ENCODE measurements around the gene IL3RA. TPM values are rescaled to one million over a fixed set of nuclear protein-coding genes. Genes with fewer than 3 reads are reported as not detected.

IL3RA gene
- total RNA-seq, 5 donors from 2014 or later (not counting 1 experiment from before 2014, with no cell fraction given), result 0.16 to 0.75 (median 0.35) TPM

DNA sequence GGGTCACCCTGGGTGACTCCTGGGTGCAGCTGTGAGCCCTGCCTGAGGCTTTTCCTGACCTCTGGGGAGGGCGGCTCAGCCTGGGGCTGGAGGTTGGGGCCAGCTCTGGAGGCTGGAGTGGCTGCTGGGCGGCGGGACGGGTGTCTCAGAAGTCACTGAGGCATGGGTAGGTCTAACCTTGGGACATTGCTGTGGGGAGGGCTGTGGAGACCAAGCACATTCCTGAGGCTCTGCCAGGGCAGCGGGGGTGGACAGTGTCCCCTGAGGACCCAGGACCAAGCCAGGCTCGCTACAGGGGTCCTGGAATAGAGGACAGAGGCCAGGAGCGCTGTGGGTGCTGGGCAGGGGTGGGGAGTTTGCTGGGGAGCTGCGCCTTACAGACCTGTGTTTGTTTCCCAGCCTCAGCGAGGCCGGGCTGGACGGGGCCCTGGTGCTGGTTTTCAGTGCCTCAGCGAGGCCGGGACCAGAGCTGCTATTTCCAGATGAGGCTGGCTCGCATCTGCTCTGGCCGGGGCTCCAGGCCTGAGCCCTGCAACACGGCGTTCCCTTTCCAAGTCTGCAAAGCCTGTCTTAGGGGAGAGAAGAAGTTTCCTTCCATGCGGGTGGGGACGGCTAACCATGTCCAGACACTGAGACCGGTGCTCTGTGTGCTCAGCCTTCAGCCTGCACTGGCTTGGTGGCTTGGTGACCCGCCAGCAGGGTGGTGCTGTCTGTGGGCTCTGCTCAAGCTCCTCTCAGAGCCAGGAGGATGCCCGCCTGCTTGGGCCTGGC is 58.3 kb downstream of the IL3RA start:
- ChIA-PET POLR2A (no interaction called here), CTCF (no interaction called here)
- Histone ChIP-seq H3K27me3 (replicated peaks in 1 of 2; ENCODE audit: control insufficient read depth in 2 of 2, extremely low read depth in 1 of 2, insufficient read depth in 2 of 2, low read length in 1 of 2) (no peaks in the 10 kb centered on the region), H3K27ac (ENCODE audit: low read length) (no peak overlapping the region), H3K4me3 (ENCODE audit: control insufficient read depth in 1 of 2, extremely low read depth in 1 of 2, low read length in 1 of 2) (no peak overlapping the region), H3K9me3 (no peaks in the 10 kb centered on the region), H3K36me3 (ENCODE audit: control insufficient read depth in 2 of 2, extremely low read depth in 1 of 2, insufficient read depth in 1 of 2, low read length in 1 of 2) (peaks cover 0 to 13% of the 10 kb centered on the region in 2 donors), H3K4me1 (ENCODE audit: control insufficient read depth in 1 of 2, extremely low read depth in 1 of 2, insufficient read depth in 2 of 2, low read length in 2 of 2) (peaks cover 12 to 28% of the 10 kb centered on the region in 2 experiments)
- Mint-ChIP-seq H3K27me3 (no peaks in the 10 kb centered on the region), H3K36me3 (peaks cover 7% of the 10 kb centered on the region), H3K27ac (no peak overlapping the region), H3K9me3 (no peaks in the 10 kb centered on the region), H3K4me1 (peaks cover 23 to 39% (median 34%) of the 10 kb centered on the region in 3 donors), H3K4me3 (peak overlapping the region; percentile 39 to 92 (median 53))
- 93% methylated on average over 22 of the region's 22 CpGs for WGBS (ENCODE audit: insufficient coverage)
- ATAC-seq (replicated peaks in 1 of 4) (no peak), DNase-seq (peak in 1 of 35 experiments; percentile 12)

DNA sequence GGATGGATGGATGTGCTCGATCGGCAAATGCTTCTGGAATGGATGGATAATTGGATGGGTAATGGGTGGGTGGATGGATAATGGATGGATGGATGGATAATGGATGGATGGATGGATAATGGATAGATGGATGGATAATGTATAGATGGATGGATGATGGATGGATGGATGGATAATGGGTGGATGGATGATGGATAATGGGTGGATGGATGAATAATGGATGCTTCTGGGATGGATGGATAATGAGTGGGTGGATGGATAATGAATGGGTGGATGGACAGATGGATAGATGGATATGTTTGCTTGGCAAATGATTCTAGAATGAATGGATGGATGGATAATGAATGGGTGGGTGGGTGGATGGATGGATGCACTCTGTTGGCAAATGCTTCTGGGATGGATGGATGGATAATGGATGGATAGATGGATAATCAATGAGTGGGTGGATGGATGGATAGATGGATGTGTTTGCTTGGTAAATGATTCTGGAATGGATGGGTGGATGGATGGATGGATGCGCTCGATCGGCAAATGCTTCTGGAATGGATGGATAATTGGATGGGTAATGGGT is 59.1 kb downstream of the IL3RA start:
- no peaks in the 10 kb centered on the region for H3K27me3 ChIP-seq (replicated peaks in 1 of 2; ENCODE audit: control insufficient read depth in 2 of 2, extremely low read depth in 1 of 2, insufficient read depth in 2 of 2, low read length in 1 of 2)
- no peak overlapping the region for H3K27ac ChIP-seq (ENCODE audit: low read length)
- Mint-ChIP-seq H3K4me3 (peak overlapping the region in 2 of 3 donors; percentile 1 to 14), H3K27me3 (no peaks in the 10 kb centered on the region), H3K9me3 (no peaks in the 10 kb centered on the region), H3K4me1 (peaks cover 19 to 39% (median 27%) of the 10 kb centered on the region in 3 donors), H3K27ac (peak overlapping the region in 1 of 2 donors; percentile 3), H3K36me3 (peaks cover 7% of the 10 kb centered on the region)
- ChIA-PET CTCF (no interaction called here), POLR2A (no interaction called here)
- H3K4me1 ChIP-seq (ENCODE audit: control insufficient read depth in 1 of 2, extremely low read depth in 1 of 2, insufficient read depth in 2 of 2, low read length in 2 of 2), result peaks cover 8 to 20% of the 10 kb centered on the region in 2 experiments
- H3K4me3 ChIP-seq (ENCODE audit: control insufficient read depth in 1 of 2, extremely low read depth in 1 of 2, low read length in 1 of 2), result no peak overlapping the region
- H3K9me3 ChIP-seq, result no peaks in the 10 kb centered on the region
- WGBS (ENCODE audit: insufficient coverage), result 99% methylated on average over 5 of the region's 5 CpGs
- DNase-seq (no peak), ATAC-seq (replicated peaks in 1 of 4) (no peak)
- peaks cover 0 to 7% of the 10 kb centered on the region in 2 donors for H3K36me3 ChIP-seq (ENCODE audit: control insufficient read depth in 2 of 2, extremely low read depth in 1 of 2, insufficient read depth in 1 of 2, low read length in 1 of 2)

DNA sequence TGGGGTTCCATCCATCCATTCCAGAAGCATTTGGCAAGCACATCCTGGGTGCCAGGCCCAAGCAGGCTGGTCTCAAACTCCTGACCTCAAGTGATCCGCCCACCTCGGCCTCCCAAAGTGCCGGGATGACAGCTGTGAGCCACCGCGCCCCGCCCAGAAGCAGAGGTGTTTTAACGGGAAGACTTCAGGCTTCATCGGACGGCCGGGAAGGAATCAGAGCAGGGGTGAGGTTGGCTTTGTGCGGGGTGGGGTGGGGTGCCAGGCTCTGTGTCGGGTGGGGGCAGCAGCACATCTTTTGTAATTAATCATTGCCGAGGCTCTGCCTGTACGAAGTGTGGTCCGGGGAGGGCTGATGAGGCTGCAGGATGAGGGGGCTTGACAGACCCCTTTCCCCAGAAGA is 60.4 kb downstream of the IL3RA start:
- Mint-ChIP-seq H3K27ac (no peak overlapping the region), H3K4me3 (no peak overlapping the region), H3K36me3 (peaks cover 4% of the 10 kb centered on the region)

DNA sequence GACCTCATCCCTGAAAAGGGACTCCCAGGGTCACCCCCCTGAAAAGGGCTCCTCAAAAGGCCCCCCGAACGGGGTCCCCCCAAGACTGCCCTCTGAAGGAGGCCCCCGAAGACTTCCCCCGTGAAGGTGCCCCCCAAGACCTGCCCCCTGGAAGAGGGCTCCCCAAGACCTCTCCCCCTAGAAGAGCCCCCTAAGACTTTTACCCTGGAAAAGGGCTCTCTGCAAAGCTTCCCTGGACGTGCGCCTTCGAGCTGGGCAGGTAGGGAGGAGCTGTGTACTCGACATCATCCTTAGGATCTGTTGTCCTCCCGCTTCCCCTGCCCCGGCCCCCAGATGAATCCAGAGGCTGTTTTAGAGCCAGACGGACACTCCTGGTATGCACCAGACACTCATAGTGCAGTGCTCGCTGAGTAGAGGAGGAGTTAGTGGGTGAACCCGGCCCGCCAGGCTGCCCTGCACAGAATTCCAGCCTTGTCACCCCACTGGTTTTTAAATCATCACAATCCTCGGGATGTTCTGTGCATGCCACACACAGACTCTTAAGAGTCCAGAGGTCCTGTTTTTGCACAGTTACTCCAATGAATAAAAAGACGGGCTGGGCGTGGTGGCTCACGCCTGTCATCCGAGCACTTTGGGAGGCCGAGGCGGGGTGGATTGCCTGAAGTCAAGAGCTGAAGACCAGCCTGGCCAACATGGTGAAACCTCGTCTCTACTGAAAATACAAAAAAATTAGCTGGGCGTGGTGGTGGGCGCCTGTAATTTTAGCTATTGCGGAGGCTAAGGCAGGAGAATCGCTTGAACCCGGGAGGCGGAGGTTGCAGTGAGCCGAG is 61.1 kb downstream of the IL3RA start:
- peaks cover 4% of the 10 kb centered on the region for H3K36me3 Mint-ChIP-seq
- POLR2A ChIA-PET, result no interaction called here
- no peak for ATAC-seq (replicated peaks in 1 of 4)
- H3K9me3 Mint-ChIP-seq, result no peaks in the 10 kb centered on the region
- Histone ChIP-seq H3K27me3 (replicated peaks in 1 of 2; ENCODE audit: control insufficient read depth in 2 of 2, extremely low read depth in 1 of 2, insufficient read depth in 2 of 2, low read length in 1 of 2) (no peaks in the 10 kb centered on the region), H3K4me3 (ENCODE audit: control insufficient read depth in 1 of 2, extremely low read depth in 1 of 2, low read length in 1 of 2) (no peak overlapping the region), H3K27ac (ENCODE audit: low read length) (no peak overlapping the region), H3K9me3 (no peaks in the 10 kb centered on the region), H3K36me3 (ENCODE audit: control insufficient read depth in 2 of 2, extremely low read depth in 1 of 2, insufficient read depth in 1 of 2, low read length in 1 of 2) (peaks cover 0 to 16% of the 10 kb centered on the region in 2 donors), H3K4me1 (ENCODE audit: control insufficient read depth in 1 of 2, extremely low read depth in 1 of 2, insufficient read depth in 2 of 2, low read length in 2 of 2) (peaks cover 3 to 13% of the 10 kb centered on the region in 2 experiments)
- no peak for DNase-seq
- CTCF ChIA-PET, result no interaction called here
- peaks cover 14 to 34% (median 20%) of the 10 kb centered on the region in 3 donors for H3K4me1 Mint-ChIP-seq
- H3K27me3 Mint-ChIP-seq, result no peaks in the 10 kb centered on the region
- no peak overlapping the region for H3K27ac Mint-ChIP-seq
- H3K4me3 Mint-ChIP-seq, result no peak overlapping the region
- 92% methylated on average over 14 of the region's 29 CpGs for WGBS (ENCODE audit: insufficient coverage)

More for the DNA sequence above, 60.4 kb downstream of the IL3RA start:
- POLR2A ChIA-PET, result no interaction called here
- H3K27me3 Mint-ChIP-seq, result no peaks in the 10 kb centered on the region
- CTCF ChIA-PET, result no interaction called here
- H3K4me1 Mint-ChIP-seq, result peaks cover 14 to 34% (median 20%) of the 10 kb centered on the region in 3 donors
- no peaks in the 10 kb centered on the region for H3K9me3 Mint-ChIP-seq
- no peak for ATAC-seq (replicated peaks in 1 of 4)
- no peak for DNase-seq
- Histone ChIP-seq H3K36me3 (ENCODE audit: control insufficient read depth in 2 of 2, extremely low read depth in 1 of 2, insufficient read depth in 1 of 2, low read length in 1 of 2) (peaks cover 0 to 16% of the 10 kb centered on the region in 2 donors), H3K27me3 (replicated peaks in 1 of 2; ENCODE audit: control insufficient read depth in 2 of 2, extremely low read depth in 1 of 2, insufficient read depth in 2 of 2, low read length in 1 of 2) (no peaks in the 10 kb centered on the region), H3K4me1 (ENCODE audit: control insufficient read depth in 1 of 2, extremely low read depth in 1 of 2, insufficient read depth in 2 of 2, low read length in 2 of 2) (peaks cover 3 to 13% of the 10 kb centered on the region in 2 experiments), H3K4me3 (ENCODE audit: control insufficient read depth in 1 of 2, extremely low read depth in 1 of 2, low read length in 1 of 2) (no peak overlapping the region), H3K27ac (ENCODE audit: low read length) (no peak overlapping the region), H3K9me3 (no peaks in the 10 kb centered on the region)
- WGBS (ENCODE audit: insufficient coverage), result 96% methylated on average over 8 of the region's 15 CpGs

DNA sequence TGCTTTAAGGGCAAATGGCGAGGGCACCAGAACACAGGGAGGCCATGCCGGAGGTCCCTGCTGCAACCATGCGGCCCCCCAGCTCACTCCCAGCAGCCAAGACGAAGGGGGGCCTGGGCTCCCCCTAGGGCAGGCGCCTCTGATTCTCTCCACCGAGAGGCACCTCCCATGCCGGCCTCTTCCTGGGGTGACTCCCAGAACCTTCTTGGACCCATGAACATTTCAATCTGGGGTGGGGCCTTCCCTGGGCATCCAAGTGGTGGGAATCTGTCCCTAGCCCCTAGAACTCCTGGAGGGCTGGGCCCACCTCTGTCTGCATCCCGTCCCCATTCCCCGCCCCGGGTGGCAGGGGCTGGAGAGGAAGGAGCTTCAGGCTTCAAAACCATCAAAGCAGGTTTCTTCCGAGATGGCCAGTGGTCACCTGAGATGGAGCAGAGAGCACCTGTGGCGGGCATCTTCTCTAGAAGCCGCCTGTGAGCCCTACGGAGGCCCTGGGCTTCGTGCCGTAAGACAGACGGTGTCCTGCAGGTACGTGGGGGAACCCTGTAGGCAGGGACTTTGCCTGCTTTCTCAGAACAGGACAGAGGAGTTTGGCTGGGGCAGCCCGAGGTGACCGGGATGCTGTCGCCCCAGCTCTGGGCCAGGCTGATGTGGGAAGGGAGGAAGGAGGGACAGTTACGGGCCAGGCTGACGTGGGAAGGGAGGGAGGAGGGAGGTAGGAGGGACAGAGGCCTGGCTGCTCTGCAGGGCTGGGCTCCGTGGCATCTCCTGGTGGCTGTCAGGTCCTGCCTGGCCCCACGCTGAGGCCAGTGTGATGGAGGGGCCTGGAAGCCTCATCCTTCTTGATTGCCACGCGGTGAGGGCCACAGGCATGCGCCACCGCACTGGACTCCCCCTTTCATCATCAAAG is 62.1 kb downstream of the IL3RA start:
- DNase-seq (no peak), ATAC-seq (replicated peaks in 1 of 4) (no peak)
- Mint-ChIP-seq H3K36me3 (peaks cover 4% of the 10 kb centered on the region), H3K27me3 (no peaks in the 10 kb centered on the region), H3K9me3 (no peaks in the 10 kb centered on the region), H3K4me3 (no peak overlapping the region), H3K27ac (no peak overlapping the region), H3K4me1 (peaks cover 10 to 25% (median 13%) of the 10 kb centered on the region in 3 donors)
- Histone ChIP-seq H3K9me3 (no peaks in the 10 kb centered on the region), H3K36me3 (ENCODE audit: control insufficient read depth in 2 of 2, extremely low read depth in 1 of 2, insufficient read depth in 1 of 2, low read length in 1 of 2) (peaks cover 0 to 25% of the 10 kb centered on the region in 2 donors), H3K4me1 (ENCODE audit: control insufficient read depth in 1 of 2, extremely low read depth in 1 of 2, insufficient read depth in 2 of 2, low read length in 2 of 2) (peaks cover 0 to 9% of the 10 kb centered on the region in 2 experiments), H3K4me3 (ENCODE audit: control insufficient read depth in 1 of 2, extremely low read depth in 1 of 2, low read length in 1 of 2) (no peak overlapping the region), H3K27me3 (replicated peaks in 1 of 2; ENCODE audit: control insufficient read depth in 2 of 2, extremely low read depth in 1 of 2, insufficient read depth in 2 of 2, low read length in 1 of 2) (no peaks in the 10 kb centered on the region), H3K27ac (ENCODE audit: low read length) (no peak overlapping the region)
- 97% methylated on average over 22 of the region's 29 CpGs for WGBS (ENCODE audit: insufficient coverage)
- ChIA-PET CTCF (no interaction called here), POLR2A (no interaction called here)

Measured in T-cell (primary cell).